Measurements from ENCODE around the gene PPP1R9A.
A peak's percentile ranks its signal among the peaks of the same experiment; 100 is the strongest.
"Not testable (repeated sequence)": the region's sequence is repeated elsewhere in the genome, so short reads cannot be mapped to it uniquely, and the experiment has no call there.

PPP1R9A gene

DNA sequence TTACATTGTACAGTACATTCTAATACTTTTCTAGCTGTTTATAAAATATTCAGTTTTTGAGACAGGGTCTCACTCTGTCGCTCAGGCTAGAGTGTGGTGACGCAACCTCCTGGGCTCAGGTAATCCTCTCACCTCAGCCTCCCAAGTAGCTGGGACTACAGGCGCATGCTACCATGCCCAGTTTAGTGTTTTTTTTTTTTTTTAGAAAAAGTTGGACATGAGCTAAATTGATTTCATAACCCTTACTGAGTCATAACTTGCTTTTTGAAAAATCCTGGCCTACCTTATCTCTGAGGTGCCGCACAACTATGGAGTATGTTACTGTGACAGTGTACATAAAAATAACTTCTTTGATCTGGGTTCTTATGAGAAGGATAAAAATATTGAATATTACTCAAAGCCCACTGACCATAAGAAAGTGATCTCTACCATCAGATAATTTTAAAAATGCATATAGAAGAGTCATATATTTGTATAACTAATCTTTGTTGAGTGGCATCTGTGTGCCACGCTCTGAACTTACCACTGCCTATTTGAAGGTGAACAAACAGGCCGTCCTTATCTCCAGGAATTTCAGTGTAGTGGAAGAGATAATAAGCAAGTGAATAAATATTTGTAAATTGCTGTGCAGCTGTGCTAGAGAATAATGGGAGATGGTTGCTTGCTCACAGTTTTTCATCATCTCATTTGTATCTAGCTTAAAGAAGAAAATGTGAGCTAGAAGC, 73.2 kb downstream of the PPP1R9A start:
- DNase-seq = no peak

DNA sequence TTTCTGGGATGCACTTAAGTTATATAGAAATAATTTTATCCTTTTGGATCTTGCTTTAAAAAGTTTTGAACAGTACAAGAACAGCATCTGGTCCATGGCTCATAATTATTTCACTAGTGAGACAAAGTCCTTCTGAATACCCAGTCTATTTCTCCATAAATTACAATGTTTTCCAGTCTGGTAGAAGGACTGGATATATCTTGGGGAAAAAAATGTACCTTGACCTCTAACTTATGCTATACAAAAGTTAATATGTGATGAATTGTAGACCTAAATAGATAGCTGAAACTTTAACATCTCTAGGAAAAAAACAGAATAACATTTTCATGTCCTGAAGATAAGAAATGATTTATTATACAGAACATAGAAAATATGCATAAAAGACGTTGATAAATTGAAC, 88.5 kb downstream of the PPP1R9A start:
- no peak for DNase-seq

DNA sequence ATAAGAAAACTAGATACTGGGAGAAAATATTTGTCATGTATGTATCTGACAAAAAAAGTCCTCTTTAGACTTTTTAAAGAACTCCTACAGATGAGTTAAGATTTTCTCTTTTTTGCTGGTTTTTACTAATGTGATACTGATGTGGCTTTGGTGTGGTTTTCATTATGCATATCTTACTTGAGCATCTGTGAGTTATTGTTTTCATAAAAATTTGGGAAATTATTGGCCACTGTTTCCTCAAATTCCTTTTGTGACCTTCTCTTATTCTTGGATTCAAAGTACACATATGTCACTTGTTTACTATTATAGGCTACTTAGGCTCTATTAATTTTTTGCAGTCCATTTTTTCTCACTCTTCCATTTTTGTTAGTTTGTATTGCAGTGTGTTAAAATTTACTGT, 89.0 kb downstream of the PPP1R9A start:
- no peak for DNase-seq

DNA sequence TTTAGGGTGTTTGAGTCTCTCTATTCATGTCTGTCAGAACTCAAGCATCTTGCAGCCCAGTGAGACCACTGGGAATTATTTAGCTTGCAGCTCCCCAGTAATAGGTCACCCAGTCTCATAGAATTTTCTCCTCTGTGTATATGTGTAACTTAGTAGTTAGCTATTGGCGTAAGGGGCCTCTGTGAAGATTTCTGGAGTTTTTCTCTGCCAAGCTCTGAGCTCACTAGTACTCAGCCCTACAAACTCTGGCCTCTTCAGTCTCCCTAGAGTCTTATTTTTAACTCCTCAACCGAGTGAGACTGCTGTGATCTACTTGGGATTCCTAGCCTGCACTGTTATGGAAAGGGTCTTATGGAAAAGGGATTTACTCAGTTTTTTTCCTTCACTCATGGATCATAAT, 90.2 kb downstream of the PPP1R9A start:
- DNase-seq = no peak

DNA sequence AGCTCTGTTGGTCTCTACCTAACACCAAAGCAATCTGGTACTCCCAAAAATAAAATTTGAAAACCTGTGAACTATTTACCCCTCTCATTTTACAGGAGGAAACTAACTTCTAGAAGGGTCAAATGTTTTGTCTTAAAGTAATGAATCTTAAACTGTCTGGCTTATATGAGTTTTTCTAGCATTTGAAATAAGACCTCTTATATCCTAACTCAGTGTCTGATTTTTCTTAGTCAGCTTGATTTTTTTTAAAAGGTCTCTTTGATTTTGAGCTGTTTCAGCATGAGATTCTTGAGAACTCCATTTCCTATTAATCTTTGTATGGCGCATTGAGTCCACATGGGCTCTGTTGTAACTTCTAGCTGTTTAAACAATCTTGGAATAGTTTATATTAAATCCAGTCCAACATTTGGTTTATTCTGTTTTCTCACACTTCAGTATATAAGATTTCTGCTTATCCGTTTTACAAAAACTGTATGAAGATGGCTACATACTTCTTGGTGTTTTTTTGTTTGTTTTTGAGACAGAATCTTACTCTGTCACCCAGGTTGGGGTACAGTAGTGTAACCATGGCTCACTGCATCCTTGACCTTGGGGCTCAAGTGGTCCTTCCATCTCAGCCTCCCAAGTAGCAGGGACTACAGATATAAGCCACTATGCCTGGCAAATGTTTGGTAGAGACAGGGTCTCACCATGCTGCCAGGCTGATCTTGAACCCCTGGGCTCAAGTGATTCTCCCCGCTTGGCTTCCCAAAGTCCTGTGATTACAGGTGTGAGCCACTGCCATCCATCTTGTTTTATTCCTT, 91.1 kb downstream of the PPP1R9A start:
- no peak for DNase-seq

DNA sequence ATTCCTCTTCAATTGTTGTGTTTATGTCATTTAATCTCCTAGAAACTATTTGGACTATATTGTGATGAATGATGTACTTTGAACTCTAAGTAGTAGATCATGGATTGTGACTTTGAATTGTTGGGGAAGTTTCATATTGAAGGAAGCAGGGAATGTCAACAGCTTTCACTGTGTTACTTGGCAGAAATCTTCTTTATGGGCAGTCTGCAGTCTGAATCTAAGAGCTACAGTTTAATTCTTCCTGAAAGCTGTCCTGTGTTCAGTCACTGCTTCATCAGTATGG, 91.6 kb downstream of the PPP1R9A start:
- no peak for DNase-seq

DNA sequence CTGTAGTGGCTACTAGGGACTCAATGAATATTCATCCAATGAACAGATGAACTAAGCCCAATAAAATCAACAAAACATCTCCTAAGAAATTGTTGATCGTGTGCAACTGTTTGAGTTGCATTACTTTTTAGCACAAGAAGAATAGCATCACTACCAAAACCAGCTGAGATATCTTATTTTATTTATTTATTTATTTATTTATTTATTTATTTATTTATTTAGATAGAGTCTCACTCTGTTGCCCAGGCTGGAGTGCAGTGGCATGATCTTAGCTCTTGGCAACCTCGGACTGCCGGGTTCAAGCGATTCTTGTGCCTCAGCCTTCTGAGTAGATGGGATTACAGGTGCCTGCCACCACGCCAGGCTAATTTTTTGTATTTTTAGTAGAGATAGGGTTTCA, 92.2 kb downstream of the PPP1R9A start:
- not testable (repeated sequence) for DNase-seq

DNA sequence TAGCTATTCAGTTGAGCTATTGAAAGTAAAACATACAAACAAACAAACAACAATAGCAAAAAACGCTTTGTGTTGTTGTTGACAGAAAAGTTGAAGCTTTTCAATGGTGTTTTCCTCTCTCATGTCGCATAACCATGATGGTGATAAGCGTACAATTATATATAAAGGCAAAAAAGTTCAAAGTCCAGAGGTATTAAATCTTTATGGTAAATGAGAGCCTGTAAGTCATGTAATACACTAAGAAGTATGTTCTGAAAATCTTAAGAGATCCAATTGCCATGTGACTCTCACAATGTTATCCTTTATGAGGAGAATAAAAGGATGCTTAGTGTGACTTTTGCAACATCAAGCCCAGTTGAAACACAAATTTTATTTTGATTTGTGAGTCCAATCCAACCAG, 93.9 kb downstream of the PPP1R9A start:
- DNase-seq = no peak

DNA sequence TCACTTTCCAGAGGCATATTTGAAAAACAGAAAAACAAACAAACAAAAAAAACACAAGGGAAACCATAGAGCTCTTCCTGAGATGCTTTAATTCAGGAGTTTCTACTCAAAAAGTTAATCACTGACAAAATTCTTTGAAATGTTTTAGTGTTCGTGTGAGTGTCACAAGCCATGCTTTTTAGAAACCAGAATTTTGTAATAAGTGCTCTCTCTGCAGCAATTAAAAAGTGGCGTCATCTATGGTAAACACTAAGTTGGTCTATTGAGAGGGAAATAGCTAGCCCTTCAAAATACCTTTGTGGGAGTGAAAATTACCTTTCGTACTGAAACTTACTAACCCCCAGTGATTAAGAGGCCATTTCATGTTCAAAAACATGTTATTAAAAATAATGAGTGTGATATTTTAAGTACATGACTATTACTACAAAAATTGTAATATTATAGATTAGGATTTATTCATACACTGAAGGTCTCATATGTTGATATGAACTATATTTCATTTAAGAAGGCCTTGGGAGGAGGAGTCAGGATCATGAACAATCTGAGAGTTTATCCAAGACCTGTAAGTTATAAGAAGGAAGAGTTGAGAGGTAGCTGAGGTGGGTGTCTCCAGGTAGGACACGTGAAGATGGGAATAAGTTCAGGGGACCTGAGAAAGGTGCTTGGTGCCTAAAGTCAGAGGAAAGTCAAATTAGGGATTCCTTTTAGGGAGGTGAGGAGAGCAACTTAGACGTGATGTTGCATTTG, 94.6 kb downstream of the PPP1R9A start:
- no peak for DNase-seq

DNA sequence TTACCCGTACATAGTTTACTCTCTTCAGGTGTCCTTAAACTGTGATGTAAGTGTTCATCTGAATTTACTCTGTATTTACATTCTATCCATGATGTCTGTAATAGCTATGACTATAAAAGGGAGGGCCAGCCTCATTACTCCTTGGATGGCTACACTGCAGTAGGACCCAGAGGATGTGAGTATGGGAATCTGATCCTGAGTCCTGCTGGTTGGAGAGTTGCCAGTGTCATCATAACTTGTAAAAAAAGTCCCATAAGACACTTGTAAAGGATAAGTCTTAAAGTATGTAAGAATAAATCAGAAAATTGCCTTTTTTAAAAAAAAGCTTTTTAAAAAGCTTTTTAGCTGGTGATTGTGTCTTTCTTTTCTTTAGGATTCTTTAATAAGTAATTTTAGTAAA, 95.4 kb downstream of the PPP1R9A start:
- no peak for DNase-seq

DNA sequence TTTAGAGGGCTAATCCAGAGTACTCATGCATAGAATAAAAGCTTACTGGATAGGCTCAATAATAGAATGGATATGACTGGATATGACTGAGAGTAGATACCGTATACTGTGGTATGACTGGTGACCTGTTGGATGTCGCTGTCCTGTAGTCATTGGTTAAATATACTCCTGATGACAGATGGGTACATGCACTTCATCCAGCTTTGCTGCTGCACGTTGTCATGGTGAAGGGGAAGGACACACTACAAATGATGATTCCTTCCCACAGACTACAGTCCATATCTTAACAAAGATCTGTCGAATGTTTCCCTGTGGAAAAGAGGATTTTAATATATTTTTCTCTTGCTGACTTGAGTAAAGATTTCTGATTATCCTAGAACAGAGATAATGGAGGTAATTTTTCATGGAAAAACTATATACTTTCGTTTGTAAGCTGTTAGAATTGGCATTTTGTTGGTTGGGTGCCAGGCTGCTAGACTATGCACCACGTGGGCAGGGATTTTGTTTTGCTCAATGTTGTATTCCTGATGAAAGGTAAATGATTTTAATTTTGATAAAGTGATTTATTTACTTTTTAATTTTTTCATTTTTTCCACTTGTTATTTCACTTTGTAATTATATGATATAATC, 97.3 kb downstream of the PPP1R9A start:
- no peak for DNase-seq

DNA sequence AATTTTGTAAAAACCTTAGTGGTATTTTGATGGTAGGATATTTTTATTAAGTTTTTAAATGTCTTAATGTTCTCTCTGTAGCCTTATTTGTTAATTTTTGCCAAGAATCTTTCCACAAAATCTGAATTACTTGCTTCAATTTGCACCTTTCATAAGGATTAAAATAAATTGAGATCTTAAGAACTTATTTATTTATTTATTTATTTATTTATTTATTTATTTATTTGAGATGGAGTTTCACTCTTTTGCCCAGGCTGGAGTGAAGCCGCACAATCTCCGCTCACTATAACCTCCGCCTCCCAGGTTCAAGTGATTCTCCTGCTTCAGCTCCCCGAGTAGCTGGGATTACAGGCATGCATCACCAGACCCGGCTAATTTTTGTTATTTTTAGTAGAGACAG, 98.6 kb downstream of the PPP1R9A start:
- no peak for DNase-seq

DNA sequence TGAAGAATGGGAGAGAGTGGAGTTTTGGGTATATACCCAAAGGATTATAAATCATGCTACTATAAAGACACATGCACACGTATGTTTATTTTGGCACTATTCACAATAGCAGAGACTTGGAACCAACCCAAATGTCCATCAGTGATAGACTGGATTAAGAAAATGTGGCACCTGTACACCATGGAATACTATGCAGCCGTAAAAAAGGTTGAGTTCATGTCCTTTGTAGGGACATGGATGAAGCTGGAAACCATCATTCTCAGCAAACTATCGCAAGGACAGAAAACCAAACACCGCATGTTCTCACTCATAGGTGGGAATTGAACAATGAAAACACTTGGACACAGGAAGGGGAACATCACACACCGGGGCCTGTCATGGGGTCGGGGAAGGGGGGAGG, 101.4 kb downstream of the PPP1R9A start:
- DNase-seq = not testable (repeated sequence)

DNA sequence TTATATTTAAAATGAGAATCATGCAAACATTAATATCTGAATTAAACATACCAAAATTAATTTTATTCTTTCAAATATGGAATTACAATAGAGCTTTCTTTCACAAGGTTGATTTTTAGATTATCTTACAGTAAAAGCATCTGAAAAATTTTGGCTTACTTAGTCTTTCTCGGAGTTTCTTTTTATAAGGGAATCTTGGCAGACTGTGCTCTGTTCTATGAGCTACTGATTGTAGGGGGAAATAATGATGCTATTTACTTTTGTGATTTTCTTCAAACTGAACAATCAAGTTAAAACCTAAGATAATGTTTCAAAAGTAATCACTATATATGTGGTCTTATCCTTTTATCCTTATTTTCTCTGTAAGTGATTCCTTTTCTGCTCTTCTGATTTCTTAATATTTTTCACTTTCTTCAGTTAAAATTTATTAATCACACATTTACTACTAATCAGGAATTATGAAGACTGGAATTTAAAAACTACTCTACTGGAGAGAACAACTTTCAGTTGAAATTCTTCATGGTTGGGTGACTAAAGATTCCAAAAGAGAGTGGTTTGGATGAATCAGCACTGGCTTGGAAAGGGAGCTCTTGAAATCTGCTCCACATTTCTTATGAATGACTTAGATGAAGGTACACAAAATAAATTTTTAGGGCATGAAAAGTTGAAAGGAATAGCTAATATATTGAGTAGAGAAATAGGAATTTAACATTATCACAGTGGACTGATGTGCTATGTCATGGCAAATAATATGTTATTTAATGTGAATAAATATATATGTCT, 103.9 kb downstream of the PPP1R9A start:
- peak; percentile 3 for DNase-seq

DNA sequence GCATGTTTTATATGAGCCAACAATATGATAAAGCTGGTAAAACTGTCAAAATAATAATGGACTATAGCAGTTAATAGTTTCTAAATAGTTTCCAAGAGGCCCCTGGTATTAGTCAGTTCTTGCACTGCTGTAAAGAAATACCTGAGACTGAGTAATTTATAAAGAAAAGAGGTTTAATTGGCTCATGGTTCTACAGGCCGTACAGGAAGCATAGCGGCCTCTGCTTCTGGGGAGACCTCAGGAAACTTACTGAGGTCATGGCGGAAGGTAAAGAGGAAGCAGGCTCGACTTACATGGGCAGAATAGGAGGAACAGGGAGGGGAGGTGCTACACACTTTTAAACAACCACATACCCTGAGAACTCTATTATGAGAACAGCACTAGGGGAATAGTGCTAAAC, 104.6 kb downstream of the PPP1R9A start:
- no peak for DNase-seq

DNA sequence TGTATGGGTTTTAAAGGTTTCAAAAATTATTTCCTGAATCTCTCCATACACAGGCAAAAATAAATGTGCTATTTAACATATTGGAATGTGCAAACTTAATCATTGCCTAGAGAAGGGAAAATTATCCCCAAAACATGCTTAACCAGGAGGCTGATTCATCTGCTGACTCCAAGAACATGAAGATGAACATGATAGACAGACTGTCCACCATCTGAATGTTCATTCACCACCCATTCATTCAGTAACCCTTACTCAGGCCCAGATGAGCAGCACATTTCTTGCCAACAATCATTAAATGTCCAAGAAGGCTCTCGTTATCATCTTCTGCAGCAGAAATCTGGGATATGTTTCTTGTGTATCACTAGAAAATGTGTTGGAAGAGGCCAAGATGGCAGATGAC, 110.6 kb downstream of the PPP1R9A start:
- no peak for DNase-seq

DNA sequence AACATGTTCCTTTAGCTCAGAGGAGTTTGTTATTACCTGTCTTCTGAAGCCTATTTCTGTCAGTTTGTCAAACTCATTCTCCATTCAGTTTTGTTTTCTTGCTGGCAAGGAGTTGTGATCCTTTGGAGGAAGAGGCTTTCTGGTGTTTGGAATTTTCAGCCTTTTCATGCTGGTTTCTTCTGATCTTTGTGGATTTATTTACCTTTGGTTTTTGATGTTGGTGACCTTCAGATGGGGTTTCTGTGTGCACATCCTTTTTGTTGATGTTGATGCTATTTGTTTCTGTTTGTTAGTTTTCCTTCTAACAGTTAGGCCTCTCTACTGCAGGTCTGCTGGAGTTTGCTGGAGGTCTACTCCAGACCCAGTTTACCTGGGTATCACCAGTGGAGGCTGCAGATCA, 118.6 kb downstream of the PPP1R9A start:
- no peak for DNase-seq

DNA sequence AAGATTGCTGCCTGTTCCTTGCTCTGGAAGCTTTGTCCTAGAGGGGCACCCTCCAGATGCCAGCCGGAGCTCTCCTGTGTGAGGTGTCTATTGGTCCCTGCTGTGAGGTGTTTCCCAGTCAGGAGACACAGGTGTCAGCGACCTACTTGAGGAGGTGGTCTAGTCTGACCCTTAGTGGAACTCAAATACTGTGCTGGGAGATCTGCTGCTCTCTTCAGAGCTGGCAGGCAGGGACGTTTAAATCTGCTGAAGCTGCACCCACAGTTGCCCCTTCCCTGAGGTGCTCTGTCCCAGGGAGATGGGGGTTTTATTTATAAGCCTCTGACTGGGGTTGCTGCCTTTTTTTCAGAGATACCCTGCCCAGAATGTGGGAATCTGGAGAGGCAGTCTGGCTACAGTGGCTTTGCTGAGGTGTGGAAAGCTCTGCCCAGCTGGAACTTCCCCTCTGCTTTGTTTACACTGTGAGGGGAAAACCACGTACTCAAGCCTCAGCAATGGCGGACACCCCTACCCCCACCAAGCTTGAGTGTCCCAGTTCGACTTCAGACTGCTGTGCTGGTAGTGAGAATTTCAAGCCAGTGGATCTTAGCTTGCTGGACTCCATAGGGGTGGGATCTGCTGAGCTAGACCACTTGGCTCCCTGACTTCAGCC, 119.2 kb downstream of the PPP1R9A start:
- DNase-seq = no peak

DNA sequence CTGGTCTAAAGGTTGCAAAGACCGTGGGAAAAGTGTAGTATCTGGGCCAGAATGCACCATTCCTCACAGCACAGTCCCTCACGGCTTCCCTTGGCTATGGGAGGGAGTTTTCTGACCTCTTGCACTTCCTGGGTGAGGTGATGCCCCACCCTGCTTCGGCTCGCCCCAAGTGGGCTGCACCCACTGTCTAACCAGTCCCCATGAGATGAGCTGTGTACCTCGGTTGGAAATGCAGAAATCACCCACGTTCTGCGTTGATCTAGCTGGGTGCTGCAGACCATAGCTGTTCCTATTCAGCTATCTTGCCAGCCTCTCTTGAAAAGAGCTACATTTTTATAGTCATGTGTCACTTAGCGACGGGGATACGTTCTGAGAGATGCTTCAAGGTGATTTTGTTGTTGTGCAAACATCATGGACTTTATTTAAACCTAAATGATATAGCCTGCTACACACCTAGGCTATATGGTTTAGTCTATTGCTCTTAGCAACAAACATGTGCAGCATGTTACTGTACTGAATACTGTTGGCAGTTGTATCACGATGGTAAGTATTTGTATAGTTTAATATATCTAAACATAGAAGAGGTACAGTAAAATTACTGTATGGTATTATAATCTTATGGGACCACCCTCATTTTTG, 120.0 kb downstream of the PPP1R9A start:
- DNase-seq = no peak

DNA sequence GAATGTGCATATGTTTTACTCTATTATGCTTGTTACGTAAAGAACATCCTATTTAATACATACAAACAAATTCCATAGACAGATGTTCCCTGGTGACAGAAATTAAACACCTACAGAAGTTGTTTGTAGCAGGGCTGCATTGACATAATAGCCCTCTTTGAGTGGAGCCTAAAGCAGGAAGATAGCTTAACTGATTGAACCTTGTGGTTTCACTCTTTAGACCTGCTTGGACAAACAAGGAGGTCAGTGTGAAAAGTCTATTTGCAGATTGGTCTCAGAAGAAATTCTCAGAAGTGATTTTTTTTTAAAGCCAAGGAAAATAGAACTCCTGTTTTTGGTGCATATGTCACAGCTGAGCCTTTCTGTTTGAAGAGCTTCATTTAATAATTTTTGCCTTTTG, 121.3 kb downstream of the PPP1R9A start:
- DNase-seq = no peak

DNA sequence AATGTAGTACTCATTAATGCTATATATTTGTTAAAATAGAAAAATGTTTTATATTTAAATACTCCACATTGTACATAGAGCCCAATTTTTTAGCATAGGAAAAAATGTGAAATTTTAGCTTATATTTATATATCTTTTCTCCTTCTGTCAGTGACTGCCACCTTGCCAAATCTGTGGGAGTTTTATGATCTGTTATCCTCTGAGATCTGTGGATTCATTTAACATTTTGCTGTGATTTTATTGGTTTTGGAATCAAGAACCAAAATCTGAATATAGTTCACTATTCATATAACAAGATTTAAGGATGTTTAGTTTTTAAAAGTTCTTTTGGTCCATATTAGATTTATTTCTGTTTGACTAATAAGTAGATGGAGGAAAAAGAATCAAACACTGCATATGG, 127.9 kb downstream of the PPP1R9A start:
- no peak for DNase-seq

DNA sequence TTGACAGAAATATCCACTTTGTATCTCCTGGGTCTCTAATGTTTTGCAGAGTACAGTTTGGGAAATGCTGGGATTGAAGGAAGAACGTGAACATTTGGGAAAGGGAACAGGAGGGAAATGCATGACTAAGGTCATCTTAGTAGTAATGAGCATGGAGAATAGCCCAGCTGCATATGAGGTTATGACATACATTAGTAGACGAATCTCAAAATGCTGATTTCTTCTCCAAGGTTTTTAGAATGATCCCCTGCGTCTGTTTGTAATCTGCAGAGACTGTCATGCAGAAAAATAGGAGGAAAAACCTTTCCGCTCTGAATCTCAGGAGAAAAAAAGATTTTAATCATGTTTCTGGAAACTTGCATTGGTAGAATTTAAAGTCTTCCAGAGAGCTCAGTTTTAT, 133.6 kb downstream of the PPP1R9A start:
- DNase-seq = no peak

All from amniotic stem cell (primary cell).